ENCODE results near the gene MRPS23. TPM values are rescaled to one million over a fixed set of nuclear protein-coding genes. Genes with fewer than 3 reads are reported as not detected.

Gene MRPS23
- polyA plus RNA-seq, 1 donor from 2014 or later, result 80.5 TPM

- TF ChIP-seq MXI1 (conservative IDR thresholded peaks at IDR 0.05; ENCODE audit: poor library complexity, severe bottlenecking) (no peak), RAD21 (conservative IDR thresholded peaks at IDR 0.05) (peak; percentile 57), CTCF (IDR thresholded peaks at IDR 0.05; ENCODE audit: poor library complexity, severe bottlenecking) (peak; percentile 65), SMC3 (conservative IDR thresholded peaks at IDR 0.05; ENCODE audit: poor library complexity) (peak; percentile 64)
- Histone ChIP-seq H3K9me3 (ENCODE audit: low read length) (no peaks in the 10 kb centered on the region), H3K36me3 (ENCODE audit: insufficient read depth, low read length) (no peaks in the 10 kb centered on the region), H2AFZ (ENCODE audit: low read depth, low read length) (no peak overlapping the region), H3K4me2 (ENCODE audit: low read length) (no peak overlapping the region), H3K9ac (ENCODE audit: low read length) (no peak overlapping the region), H3K27me3 (ENCODE audit: insufficient read depth, low read depth, low read length) (no peaks in the 10 kb centered on the region), H3K4me3 (ENCODE audit: low read length) (no peak overlapping the region), H3K27ac (ENCODE audit: low read length) (no peak overlapping the region), H4K20me1 (ENCODE audit: insufficient read depth) (no peaks in the 10 kb centered on the region), H3F3A (ENCODE audit: insufficient read depth, low read length, poor library complexity, severe bottlenecking) (no peaks in the 10 kb centered on the region), H3K79me2 (replicated peaks; ENCODE audit: insufficient read depth, low read length) (no peaks in the 10 kb centered on the region), H3K9me2 (ENCODE audit: insufficient read depth, low read length) (no peaks in the 10 kb centered on the region)
Observed at GRCh38 chr17:57892146-57892819, 42.4 kb upstream of the MRPS23 start.

- no peak overlapping the region for H3K27ac ChIP-seq (ENCODE audit: low read length)
Observed at GRCh38 chr17:57890857-57891232, 41.0 kb upstream of the MRPS23 start.

More at GRCh38 chr17:57890857-57891232, 41.0 kb upstream of the MRPS23 start:
- TF ChIP-seq EZH2 (IDR thresholded peaks at IDR 0.05; ENCODE audit: borderline replicate concordance, insufficient read depth, low read length, poor library complexity, severe bottlenecking), result no peak
- no peak for TF ChIP-seq CTCF (IDR thresholded peaks at IDR 0.05; ENCODE audit: poor library complexity, severe bottlenecking)
- no peak for TF ChIP-seq EP300 (conservative IDR thresholded peaks at IDR 0.05; ENCODE audit: poor library complexity, severe bottlenecking)
- TF ChIP-seq MXI1 (conservative IDR thresholded peaks at IDR 0.05; ENCODE audit: poor library complexity, severe bottlenecking), result no peak
- TF ChIP-seq TAF1 (IDR thresholded peaks at IDR 0.05; ENCODE audit: low read depth), result no peak
- TF ChIP-seq POLR2AphosphoS5 (IDR thresholded peaks at IDR 0.05), result no peak
- Histone ChIP-seq H3K4me3 (ENCODE audit: low read length) (no peak overlapping the region), H3K36me3 (ENCODE audit: insufficient read depth, low read length) (no peaks in the 10 kb centered on the region), H3F3A (ENCODE audit: insufficient read depth, low read length, poor library complexity, severe bottlenecking) (no peaks in the 10 kb centered on the region), H3K9ac (ENCODE audit: low read length) (no peak overlapping the region), H3K4me2 (ENCODE audit: low read length) (no peak overlapping the region), H3K9me3 (ENCODE audit: low read length) (no peaks in the 10 kb centered on the region), H3K27me3 (ENCODE audit: insufficient read depth, low read depth, low read length) (no peaks in the 10 kb centered on the region), H3K9me2 (ENCODE audit: insufficient read depth, low read length) (no peaks in the 10 kb centered on the region), H3K79me2 (replicated peaks; ENCODE audit: insufficient read depth, low read length) (no peaks in the 10 kb centered on the region), H4K20me1 (ENCODE audit: insufficient read depth) (no peaks in the 10 kb centered on the region), H2AFZ (ENCODE audit: low read depth, low read length) (no peak overlapping the region)
